Panc1 (cell line): ENCODE measurements around the gene IGSF10. TPM values are rescaled to one million over a fixed set of nuclear protein-coding genes. Genes with fewer than 3 reads are reported as not detected.

ENCODE experiments used
- ATAC-seq: fragments of 200-7000 bp; cut with Tn5 transposase; 2 replicates; pipeline ENCODE4 v1.9.1; 2020; ENCODE audit warnings: mild to moderate bottlenecking, moderate library complexity
- BruUV-seq: library from RNA; stranded (reverse); fragments of 400-500 nt; replicated peaks from 2 replicates; lab custom pipeline; 2021; lab: Mats Ljungman, UMichigan
- CTCF ChIA-PET: fragments of 300-600 bp; sonication (Branson Sonifier 250); formaldehyde crosslinking; loops from one replicate; lab custom pipeline; 2022; ENCODE audit warnings: antibody characterized with exemption; lab: Charles Lee
- POLR2A ChIA-PET: fragments of 300-600 bp; sonication (Branson Sonifier 250); formaldehyde crosslinking; loops from one replicate; lab custom pipeline; 2022; ENCODE audit warnings: antibody characterized with exemption; lab: Charles Lee
- DNase-seq: peaks from one replicate; pipeline ENCODE4 v3.0.0-alpha.2; 2010; ENCODE audit warnings: low read depth, low spot score
- H3K27ac ChIP-seq: 2 replicates; pipeline ENCODE4 v1.5.1; 2011; ENCODE audit warnings: mild to moderate bottlenecking, low read length, inconsistent platforms
- H3K27me3 ChIP-seq: fragments of 200-500 bp; sonication (Bioruptor generic); 2 replicates; pipeline ENCODE4 v1.6.0; 2014; ENCODE audit warnings: low read length, inconsistent platforms; ENCODE audit not compliant: control insufficient read depth, insufficient read depth
- H3K36me3 ChIP-seq: fragments of 200-500 bp; sonication (Bioruptor generic); 2 replicates; pipeline ENCODE4 v1.5.1; 2014; ENCODE audit warnings: inconsistent platforms, mild to moderate bottlenecking, low read length, moderate library complexity; ENCODE audit not compliant: control insufficient read depth, insufficient read depth
- H3K4me1 ChIP-seq: 2 replicates; pipeline ENCODE4 v1.5.1; 2011; ENCODE audit warnings: inconsistent platforms, mild to moderate bottlenecking, low read length, moderate library complexity; ENCODE audit not compliant: control insufficient read depth, insufficient read depth
- H3K4me3 ChIP-seq, 2 experiments: 2 replicates each; pipeline ENCODE4 v1.5.1; 2011 to 2012; ENCODE audit warnings: low read depth in 2 of 2, low read length in 2 of 2, mild to moderate bottlenecking in 2 of 2, inconsistent platforms in 1 of 2, moderate library complexity in 1 of 2
- H3K9me3 ChIP-seq: fragments of 200-500 bp; sonication (Bioruptor generic); 2 replicates; pipeline ENCODE4 v1.5.1; 2014; ENCODE audit warnings: low read depth, mild to moderate bottlenecking, inconsistent platforms, low read length, moderate library complexity; ENCODE audit not compliant: control insufficient read depth, insufficient read depth
- CTCF ChIP-seq: fragments of 450-650 bp; IDR thresholded peaks from 2 replicates; pipeline ENCODE4 v1.5.1; 2017; ENCODE audit warnings: mild to moderate bottlenecking
- POLR2AphosphoS5 ChIP-seq: IDR thresholded peaks from 2 replicates; pipeline ENCODE4 v1.6.1; 2012; ENCODE audit warnings: mild to moderate bottlenecking, low read depth, low read length, moderate library complexity
- SIN3A ChIP-seq: IDR thresholded peaks from 2 replicates; pipeline ENCODE4 v1.6.1; 2012; ENCODE audit warnings: low read depth, mild to moderate bottlenecking, low read length, moderate library complexity, borderline replicate concordance; ENCODE audit not compliant: insufficient read depth
- TCF7L2 ChIP-seq: IDR thresholded peaks from 2 replicates; pipeline ENCODE4 v1.6.1; 2011; ENCODE audit warnings: mild to moderate bottlenecking, low read depth, low read length, inconsistent platforms
- in situ Hi-C: cut with HindIII; loops from 2 replicates; pipeline ENCODE4 v1.10.0; 2016; ENCODE audit warnings: low sequenced_read_pairs, low pct_unique_long_range_greater_than_20kb
- intact Hi-C: fragments of 100-400 bp; cut with micrococcal nuclease; formaldehyde crosslinking; loops from one replicate; pipeline ENCODE4 v1.10.0; 2022; ENCODE audit not compliant: unreplicated experiment
- total RNA-seq: library from RNA; stranded (reverse); gene quantifications from one replicate; pipeline ENCODE4 v1.2.1, GENCODE V29; 2021; ENCODE audit not compliant: unreplicated experiment
- TF ChIP-seq, protein P1 (sequence below), 2 experiments: IDR thresholded peaks; 2 replicates each; pipeline ENCODE4 v1.6.1; 2011 to 2012; ENCODE audit warnings: low read depth in 2 of 2, control low read depth in 1 of 2, low read length in 1 of 2, mild to moderate bottlenecking in 1 of 2, moderate library complexity in 1 of 2; ENCODE audit not compliant: insufficient read depth in 1 of 2

The IGSF10 gene
- total RNA-seq, 1 experiment from 2014 or later = 0.10 TPM

DNA sequence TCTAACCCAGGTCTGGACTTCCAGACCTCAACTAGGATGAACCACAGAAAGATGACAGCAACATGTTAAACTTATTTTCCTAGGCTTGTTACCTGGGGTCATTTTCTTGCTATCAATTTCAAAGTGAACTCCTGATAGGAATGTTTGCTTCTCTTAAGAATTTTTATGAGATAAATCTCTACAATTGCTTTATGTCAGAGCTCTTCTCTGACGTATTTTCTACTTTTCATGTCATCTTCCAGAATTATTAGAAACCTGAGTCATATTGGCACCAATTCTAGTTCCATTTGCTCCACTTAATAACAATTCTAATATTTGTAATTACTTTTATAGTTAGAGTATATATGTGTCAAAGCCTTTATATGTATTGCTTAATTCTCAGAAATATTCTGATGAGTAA is 2.1 kb upstream of the IGSF10 start:
- DNase-seq (no peak), ATAC-seq (no peak)
- ChIA-PET CTCF (no interaction called here), POLR2A (no interaction called here)
- H3K4me1 ChIP-seq = no peaks in the 10 kb centered on the region
- no peaks in the 10 kb centered on the region for H3K36me3 ChIP-seq
- BruUV-seq = no TSS peak
- no peak overlapping the region for H3K4me3 ChIP-seq
- H3K27ac ChIP-seq = no peak overlapping the region
- in situ Hi-C loops = no loop called here
- no peaks in the 10 kb centered on the region for H3K9me3 ChIP-seq
- peaks cover 41% of the 10 kb centered on the region for H3K27me3 ChIP-seq
- intact Hi-C loops = no loop called here
- TF ChIP-seq SIN3A (no peak), CTCF (no peak), POLR2AphosphoS5 (no peak), TCF7L2 (no peak)
- TF ChIP-seq, protein P1, sequence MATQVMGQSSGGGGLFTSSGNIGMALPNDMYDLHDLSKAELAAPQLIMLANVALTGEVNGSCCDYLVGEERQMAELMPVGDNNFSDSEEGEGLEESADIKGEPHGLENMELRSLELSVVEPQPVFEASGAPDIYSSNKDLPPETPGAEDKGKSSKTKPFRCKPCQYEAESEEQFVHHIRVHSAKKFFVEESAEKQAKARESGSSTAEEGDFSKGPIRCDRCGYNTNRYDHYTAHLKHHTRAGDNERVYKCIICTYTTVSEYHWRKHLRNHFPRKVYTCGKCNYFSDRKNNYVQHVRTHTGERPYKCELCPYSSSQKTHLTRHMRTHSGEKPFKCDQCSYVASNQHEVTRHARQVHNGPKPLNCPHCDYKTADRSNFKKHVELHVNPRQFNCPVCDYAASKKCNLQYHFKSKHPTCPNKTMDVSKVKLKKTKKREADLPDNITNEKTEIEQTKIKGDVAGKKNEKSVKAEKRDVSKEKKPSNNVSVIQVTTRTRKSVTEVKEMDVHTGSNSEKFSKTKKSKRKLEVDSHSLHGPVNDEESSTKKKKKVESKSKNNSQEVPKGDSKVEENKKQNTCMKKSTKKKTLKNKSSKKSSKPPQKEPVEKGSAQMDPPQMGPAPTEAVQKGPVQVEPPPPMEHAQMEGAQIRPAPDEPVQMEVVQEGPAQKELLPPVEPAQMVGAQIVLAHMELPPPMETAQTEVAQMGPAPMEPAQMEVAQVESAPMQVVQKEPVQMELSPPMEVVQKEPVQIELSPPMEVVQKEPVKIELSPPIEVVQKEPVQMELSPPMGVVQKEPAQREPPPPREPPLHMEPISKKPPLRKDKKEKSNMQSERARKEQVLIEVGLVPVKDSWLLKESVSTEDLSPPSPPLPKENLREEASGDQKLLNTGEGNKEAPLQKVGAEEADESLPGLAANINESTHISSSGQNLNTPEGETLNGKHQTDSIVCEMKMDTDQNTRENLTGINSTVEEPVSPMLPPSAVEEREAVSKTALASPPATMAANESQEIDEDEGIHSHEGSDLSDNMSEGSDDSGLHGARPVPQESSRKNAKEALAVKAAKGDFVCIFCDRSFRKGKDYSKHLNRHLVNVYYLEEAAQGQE (IDR thresholded peaks at IDR 0.05; ENCODE audit: insufficient read depth in 1 of 2, low read depth in 2 of 2, low read length in 1 of 2) = no peak

- no peak for DNase-seq
- POLR2A ChIA-PET = no interaction called here
- Histone ChIP-seq H3K9me3 (no peaks in the 10 kb centered on the region), H3K4me3 (no peak overlapping the region), H3K27ac (no peak overlapping the region), H3K36me3 (no peaks in the 10 kb centered on the region), H3K4me1 (no peaks in the 10 kb centered on the region), H3K27me3 (peaks cover 41% of the 10 kb centered on the region)
- CTCF ChIA-PET = no interaction called here
- in situ Hi-C loops (no loop called here), intact Hi-C loops (no loop called here)
- ATAC-seq = no peak
- TF ChIP-seq, protein P1 (IDR thresholded peaks at IDR 0.05; ENCODE audit: insufficient read depth in 1 of 2, low read depth in 2 of 2, low read length in 1 of 2) = no peak
- no peak for TF ChIP-seq SIN3A
- no peak for TF ChIP-seq TCF7L2
- TF ChIP-seq CTCF = no peak
- no peak for TF ChIP-seq POLR2AphosphoS5
- BruUV-seq = no TSS peak
Observed at GRCh38 chr3:151462278-151462780, 1.5 kb upstream of the IGSF10 start.
